A549 (cell line): ENCODE data around the gene PTX4. TPM values are rescaled to one million over a fixed set of nuclear protein-coding genes. Genes with fewer than 3 reads are reported as not detected.

ENCODE experiments used
- ATAC-seq, 2 experiments: fragments of 200-7000 bp in 1 of 2; fragments of >200 bp in 1 of 2; cut with Nextera tagmentation in 1 of 2; cut with Tn5 transposase in 1 of 2; 3 replicates each; pipeline versions ENCODE4 v1.8.0 to v1.9.1; 2018 to 2020; ENCODE audit warnings: mild to moderate bottlenecking in 1 of 2, moderate library complexity in 1 of 2
- CTCF ChIA-PET: fragments of 300-600 bp; sonication (Branson Sonifier 250); formaldehyde crosslinking; extraction: SDS; loops from one replicate; lab custom pipeline; 2021; ENCODE audit warnings: antibody characterized with exemption, inconsistent platforms; lab: Yijun Ruan, JAX
- POLR2A ChIA-PET: fragments of 350-600 bp; formaldehyde crosslinking; extraction: SDS; loops from one replicate; lab custom pipeline; 2021; ENCODE audit warnings: antibody characterized with exemption, inconsistent platforms; lab: Yijun Ruan, JAX
- DNase-seq, 2 experiments: peaks; one replicate each; pipeline versions ENCODE4 v3.0.0 to v3.0.0-alpha.2; 2011 to 2016; ENCODE audit warnings: low read depth in 1 of 2, low spot score in 1 of 2
- FAIRE-seq: peaks from 2 replicates; lab custom pipeline; 2011; peaks lifted over from hg19 to GRCh38; lab: Jason Lieb, UNC
- H3K27ac ChIP-seq, 2 experiments: fragments of >200 bp; sonication (Bioruptor Twin); formaldehyde crosslinking; 3 replicates each; pipeline ENCODE4 v1.5.1; 2016 to 2017
- H3K4me1 ChIP-seq: fragments of >200 bp; sonication (Bioruptor Twin); formaldehyde crosslinking; 3 replicates; pipeline ENCODE4 v1.6.1; 2016
- H3K4me2 ChIP-seq: fragments of >200 bp; sonication (Bioruptor Twin); formaldehyde crosslinking; 3 replicates; pipeline ENCODE4 v1.6.1; 2016
- H3K4me3 ChIP-seq: fragments of >200 bp; sonication (Bioruptor Twin); formaldehyde crosslinking; 3 replicates; pipeline ENCODE4 v1.5.1; 2016
- H3K9me3 ChIP-seq: fragments of >200 bp; sonication (Bioruptor Twin); formaldehyde crosslinking; 3 replicates; pipeline ENCODE4 v1.6.1; 2016
- BCL3 ChIP-seq: fragments of >200 bp; sonication (Bioruptor Twin); formaldehyde crosslinking; IDR thresholded peaks from 3 replicates; pipeline ENCODE4 v1.6.1; 2016
- CBX2 ChIP-seq: fragments of 200-600 bp; sonication (generic); IDR thresholded peaks from 2 replicates; pipeline ENCODE4 v1.6.1; 2016; ENCODE audit warnings: low read depth, mild to moderate bottlenecking, borderline replicate concordance
- CEBPB ChIP-seq, 2 experiments: fragments of >200 bp in 1 of 2; sonication (Bioruptor Twin) in 1 of 2; formaldehyde crosslinking in 1 of 2; IDR thresholded peaks; 2 replicates each; pipeline ENCODE4 v1.6.1; 2012 to 2016
- FOSL2 ChIP-seq, 2 experiments: fragments of 450-650 bp in 1 of 2; fragments of >200 bp in 1 of 2; sonication (Bioruptor Twin) in 1 of 2; formaldehyde crosslinking; IDR thresholded peaks; 2 replicates each; pipeline versions ENCODE4 v1.5.0 to v1.6.1; 2016 to 2020; ENCODE audit warnings: mild to moderate bottlenecking in 1 of 2, moderate library complexity in 1 of 2
- HOXA7 ChIP-seq: fragments of 250-450 bp; sonication (Bioruptor Pico); IDR thresholded peaks from 2 replicates; pipeline ENCODE4 v1.5.0; 2020; ENCODE audit warnings: mild to moderate bottlenecking, moderate library complexity
- JUNB ChIP-seq: fragments of >200 bp; sonication (Bioruptor Twin); formaldehyde crosslinking; IDR thresholded peaks from 2 replicates; pipeline ENCODE4 v1.6.1; 2016
- KDM5A ChIP-seq: fragments of 200-600 bp; sonication (generic); IDR thresholded peaks from 2 replicates; pipeline ENCODE4 v1.6.1; 2016; ENCODE audit warnings: antibody characterized with exemption, mild to moderate bottlenecking
- MAFK ChIP-seq: fragments of 450-650 bp; IDR thresholded peaks from 2 replicates; pipeline ENCODE4 v1.6.1; 2014; ENCODE audit not compliant: partially characterized antibody
- MYC ChIP-seq: IDR thresholded peaks from 2 replicates; pipeline ENCODE4 v1.6.1; 2012; ENCODE audit warnings: mild to moderate bottlenecking, inconsistent platforms, low read length, improper control_type of control experiment, borderline replicate concordance
- POLR2A ChIP-seq: IDR thresholded peaks from 2 replicates; pipeline ENCODE4 v1.6.1; 2012; ENCODE audit warnings: mild to moderate bottlenecking, low read length
- POLR2AphosphoS2 ChIP-seq: conservative IDR thresholded peaks from 2 replicates; pipeline ENCODE4 v1.6.1; 2012; ENCODE audit warnings: low read length, improper control_type of control experiment, inconsistent platforms
- RNF2 ChIP-seq: fragments of 200-600 bp; sonication (generic); IDR thresholded peaks from 2 replicates; pipeline ENCODE4 v1.6.1; 2016; ENCODE audit warnings: low read depth, mild to moderate bottlenecking, antibody characterized with exemption, moderate library complexity, borderline replicate concordance
- TP53 ChIP-seq: fragments of 250-450 bp; sonication (Bioruptor Pico); IDR thresholded peaks from 2 replicates; pipeline ENCODE4 v1.5.0; 2021; ENCODE audit warnings: mild to moderate bottlenecking, moderate library complexity
- ZC3H11A ChIP-seq: fragments of 450-650 bp; IDR thresholded peaks from 2 replicates; pipeline ENCODE4 v1.6.1; 2014; ENCODE audit warnings: antibody characterized with exemption, mild to moderate bottlenecking
- ZFP36 ChIP-seq: fragments of 450-650 bp; IDR thresholded peaks from 2 replicates; pipeline ENCODE4 v1.6.1; 2014; ENCODE audit warnings: borderline replicate concordance; ENCODE audit not compliant: partially characterized antibody
- WGBS: methylation state at CpG from one replicate; pipeline ENCODE4 v1.1.6; 2017; ENCODE audit errors: missing lambda C conversion rate; 5-methylcytosine and 5-hydroxymethylcytosine counted together
- polyA plus RNA-seq, 4 experiments: library from polyadenylated mRNA; depleted of rRNA in 3 of 4; stranded (reverse); fragments of >200 nt; fragmentation: RNase III in 1 of 4; extraction: RNeasy Plus Mini Kit Qiagen cat#74134 plus additional on column Dnase treatment in 1 of 4; gene quantifications; 2 replicates in 3 of 4; 3 replicates in 1 of 4; pipeline ENCODE4 v1.2.3, GENCODE V29; 2011 to 2017
- TF ChIP-seq, protein P1 (sequence below): fragments of 450-650 bp; IDR thresholded peaks from 2 replicates; pipeline ENCODE4 v1.6.1; 2014; ENCODE audit warnings: antibody characterized with exemption
- TF ChIP-seq, protein P2 (sequence below): IDR thresholded peaks from 2 replicates; pipeline ENCODE4 v1.6.1; 2012

PTX4 gene
- polyA plus RNA-seq, 2 of the 4 experiments (the other 2 are of a cell fraction) = not detected

- H3K4me1 ChIP-seq = no peaks in the 10 kb centered on the region
- DNase-seq = no peak
- no peak; a peak in 1 of 6 replicates for ATAC-seq
- H3K4me2 ChIP-seq = no peak overlapping the region
- 100% methylated on average over 3 of the region's 22 CpGs for WGBS
- FAIRE-seq = no peak
- ChIA-PET CTCF (interaction anchor here (0.5 to 9.2 kb wide), 5 partner anchors 10 to 403 kb away, joined by 3 to 57 read pairs (median 3); no protein-coding TSS in a partner anchor), POLR2A (no interaction called here)
- TF ChIP-seq TP53 (CRISPR knock-in tag) (no peak), JUNB (no peak), KDM5A (no peak), MAFK (no peak), ZC3H11A (no peak)
- no peak overlapping the region for H3K4me3 ChIP-seq
- H3K9me3 ChIP-seq = no peaks in the 10 kb centered on the region
- H3K27ac ChIP-seq = no peak overlapping the region
Observed at GRCh38 chr16:1437606-1438005, 51.1 kb downstream of the PTX4 start.

- no peak overlapping the region for H3K27ac ChIP-seq
- FAIRE-seq = no peak
- ChIA-PET POLR2A (no interaction called here), CTCF (interaction anchor here (0.6 to 9.2 kb wide), 3 partner anchors 10 to 362 kb away, joined by 3 to 57 read pairs (median 3); no protein-coding TSS in a partner anchor)
- no peak for TF ChIP-seq FOSL2 (IDR thresholded peaks at IDR 0.05)
- TF ChIP-seq FOSL2 (CRISPR knock-in tag; IDR thresholded peaks at IDR 0.05) = no peak
- no peak for TF ChIP-seq POLR2A
- no peak for TF ChIP-seq POLR2AphosphoS2
- TF ChIP-seq, protein P1, sequence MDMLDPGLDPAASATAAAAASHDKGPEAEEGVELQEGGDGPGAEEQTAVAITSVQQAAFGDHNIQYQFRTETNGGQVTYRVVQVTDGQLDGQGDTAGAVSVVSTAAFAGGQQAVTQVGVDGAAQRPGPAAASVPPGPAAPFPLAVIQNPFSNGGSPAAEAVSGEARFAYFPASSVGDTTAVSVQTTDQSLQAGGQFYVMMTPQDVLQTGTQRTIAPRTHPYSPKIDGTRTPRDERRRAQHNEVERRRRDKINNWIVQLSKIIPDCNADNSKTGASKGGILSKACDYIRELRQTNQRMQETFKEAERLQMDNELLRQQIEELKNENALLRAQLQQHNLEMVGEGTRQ = no peak
- no peak for TF ChIP-seq CBX2
- TF ChIP-seq HOXA7 (CRISPR knock-in tag) = no peak
- no peak for TF ChIP-seq ZFP36
- TF ChIP-seq, protein P2, sequence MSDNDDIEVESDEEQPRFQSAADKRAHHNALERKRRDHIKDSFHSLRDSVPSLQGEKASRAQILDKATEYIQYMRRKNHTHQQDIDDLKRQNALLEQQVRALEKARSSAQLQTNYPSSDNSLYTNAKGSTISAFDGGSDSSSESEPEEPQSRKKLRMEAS = no peak
- TF ChIP-seq KDM5A = no peak
- no peak for TF ChIP-seq BCL3
- no peak for TF ChIP-seq MYC
- no peak for TF ChIP-seq RNF2
- H3K4me1 ChIP-seq = no peaks in the 10 kb centered on the region
- no peak overlapping the region for H3K4me2 ChIP-seq
- no peaks in the 10 kb centered on the region for H3K9me3 ChIP-seq
- DNase-seq = no peak
- ATAC-seq = no peak
- no peak overlapping the region for H3K4me3 ChIP-seq
- 90% methylated on average over 39 of the region's 47 CpGs for WGBS
Observed at GRCh38 chr16:1436731-1437355, 51.9 kb downstream of the PTX4 start.

GRCh38 chr16:1435921-1436697, 52.6 kb downstream of the PTX4 start:
- no peaks in the 10 kb centered on the region for H3K9me3 ChIP-seq
- no peak overlapping the region for H3K4me3 ChIP-seq
- ATAC-seq = peak in 1 of 2 experiments; percentile 43; a peak in 3 of 6 replicates
- DNase-seq = no peak
- 77% methylated on average over 24 of the region's 32 CpGs for WGBS
- no peaks in the 10 kb centered on the region for H3K4me1 ChIP-seq
- TF ChIP-seq CEBPB (IDR thresholded peaks at IDR 0.05) (no peak), ZC3H11A (no peak)
- no peak overlapping the region for H3K4me2 ChIP-seq
- H3K27ac ChIP-seq = no peak overlapping the region
- no peak for FAIRE-seq
- POLR2A ChIA-PET = interaction anchor here (0.6 kb wide), 1 partner anchor 275 kb away, joined by 5 read pairs; no protein-coding TSS in a partner anchor
- CTCF ChIA-PET = interaction anchor here (9.2 kb wide), 1 partner anchor 9 kb away, joined by 57 read pairs; no protein-coding TSS in a partner anchor

Other genes starting within 250 kb of the PTX4 start
- not detected in 2 replicates for gene TPSAB1, start 248.2 kb downstream of the PTX4 start, polyA plus RNA-seq (2011; rRNA removed)
- gene TPSAB1, start 248.2 kb downstream of the PTX4 start, polyA plus RNA-seq (2017; fragmentation: RNase III; extraction: RNeasy Plus Mini Kit Qiagen cat#74134 plus additional on column Dnase treatment) = not detected in 3 replicates
- not detected in 2 replicates for gene TPSD1, start 232.9 kb downstream of the PTX4 start, polyA plus RNA-seq (2011; rRNA removed)
- gene TPSD1, start 232.9 kb downstream of the PTX4 start, polyA plus RNA-seq (2017; fragmentation: RNase III; extraction: RNeasy Plus Mini Kit Qiagen cat#74134 plus additional on column Dnase treatment) = not detected in 3 replicates
- gene UBE2I, start 179.3 kb downstream of the PTX4 start, polyA plus RNA-seq (2011; rRNA removed) = 131 and 170 TPM in 2 replicates
- gene UBE2I, start 179.3 kb downstream of the PTX4 start, polyA plus RNA-seq (2017; fragmentation: RNase III; extraction: RNeasy Plus Mini Kit Qiagen cat#74134 plus additional on column Dnase treatment) = 207 to 210 TPM (median 208 TPM) in 3 replicates
- gene BAIAP3, start 155.3 kb downstream of the PTX4 start, polyA plus RNA-seq (2011; rRNA removed) = 0.31 and 0.42 TPM in 2 replicates
- gene BAIAP3, start 155.3 kb downstream of the PTX4 start, polyA plus RNA-seq (2017; fragmentation: RNase III; extraction: RNeasy Plus Mini Kit Qiagen cat#74134 plus additional on column Dnase treatment) = 0.26 to 0.51 TPM (median 0.32 TPM) in 3 replicates
- 27.2 and 32.6 TPM in 2 replicates for gene TSR3, start 137.1 kb downstream of the PTX4 start, polyA plus RNA-seq (2011; rRNA removed)
- 50.9 to 52.3 TPM (median 51.7 TPM) in 3 replicates for gene TSR3, start 137.1 kb downstream of the PTX4 start, polyA plus RNA-seq (2017; fragmentation: RNase III; extraction: RNeasy Plus Mini Kit Qiagen cat#74134 plus additional on column Dnase treatment)
- gene GNPTG, start 137.0 kb downstream of the PTX4 start, polyA plus RNA-seq (2011; rRNA removed) = 24.2 and 25.3 TPM in 2 replicates
- 21.9 to 24.2 TPM (median 23.4 TPM) in 3 replicates for gene GNPTG, start 137.0 kb downstream of the PTX4 start, polyA plus RNA-seq (2017; fragmentation: RNase III; extraction: RNeasy Plus Mini Kit Qiagen cat#74134 plus additional on column Dnase treatment)
- gene UNKL, start 74.2 kb downstream of the PTX4 start, polyA plus RNA-seq (2011; rRNA removed) = 17.2 and 20.7 TPM in 2 replicates
- gene UNKL, start 74.2 kb downstream of the PTX4 start, polyA plus RNA-seq (2017; fragmentation: RNase III; extraction: RNeasy Plus Mini Kit Qiagen cat#74134 plus additional on column Dnase treatment) = 37.6 to 41.2 TPM (median 38.2 TPM) in 3 replicates
- 33.0 and 35.4 TPM in 2 replicates for gene UQCC4, start 68.2 kb downstream of the PTX4 start, polyA plus RNA-seq (2011; rRNA removed)
- gene UQCC4, start 68.2 kb downstream of the PTX4 start, polyA plus RNA-seq (2017; fragmentation: RNase III; extraction: RNeasy Plus Mini Kit Qiagen cat#74134 plus additional on column Dnase treatment) = 21.5 to 23.6 TPM (median 23.0 TPM) in 3 replicates
- not detected in 2 replicates for gene PERCC1, start 57.9 kb downstream of the PTX4 start, polyA plus RNA-seq (2011; rRNA removed)
- gene PERCC1, start 57.9 kb downstream of the PTX4 start, polyA plus RNA-seq (2017; fragmentation: RNase III; extraction: RNeasy Plus Mini Kit Qiagen cat#74134 plus additional on column Dnase treatment) = not detected in 3 replicates
- 0.16 and 0.34 TPM in 2 replicates for gene CCDC154, start 44.4 kb downstream of the PTX4 start, polyA plus RNA-seq (2011; rRNA removed)
- 0.49 to 0.74 TPM (median 0.70 TPM) in 3 replicates for gene CCDC154, start 44.4 kb downstream of the PTX4 start, polyA plus RNA-seq (2017; fragmentation: RNase III; extraction: RNeasy Plus Mini Kit Qiagen cat#74134 plus additional on column Dnase treatment)
- 17.2 and 19.9 TPM in 2 replicates for gene CLCN7, start 13.9 kb downstream of the PTX4 start, polyA plus RNA-seq (2011; rRNA removed)
- gene CLCN7, start 13.9 kb downstream of the PTX4 start, polyA plus RNA-seq (2017; fragmentation: RNase III; extraction: RNeasy Plus Mini Kit Qiagen cat#74134 plus additional on column Dnase treatment) = 51.6 to 69.7 TPM (median 62.8 TPM) in 3 replicates
- 9.2 and 10.6 TPM in 2 replicates for gene TELO2, start 4.4 kb upstream of the PTX4 start, polyA plus RNA-seq (2011; rRNA removed)
- gene TELO2, start 4.4 kb upstream of the PTX4 start, polyA plus RNA-seq (2017; fragmentation: RNase III; extraction: RNeasy Plus Mini Kit Qiagen cat#74134 plus additional on column Dnase treatment) = 30.4 to 35.0 TPM (median 34.8 TPM) in 3 replicates
- gene TMEM204, start 44.7 kb upstream of the PTX4 start, polyA plus RNA-seq (2011; rRNA removed) = not detected in 2 replicates
- not detected in 3 replicates for gene TMEM204, start 44.7 kb upstream of the PTX4 start, polyA plus RNA-seq (2017; fragmentation: RNase III; extraction: RNeasy Plus Mini Kit Qiagen cat#74134 plus additional on column Dnase treatment)
- gene IFT140, start 123.1 kb upstream of the PTX4 start, polyA plus RNA-seq (2011; rRNA removed) = 6.8 and 6.9 TPM in 2 replicates
- gene IFT140, start 123.1 kb upstream of the PTX4 start, polyA plus RNA-seq (2017; fragmentation: RNase III; extraction: RNeasy Plus Mini Kit Qiagen cat#74134 plus additional on column Dnase treatment) = 11.1 to 14.4 TPM (median 13.7 TPM) in 3 replicates
- gene CRAMP1, start 123.4 kb upstream of the PTX4 start, polyA plus RNA-seq (2011; rRNA removed) = 6.5 and 8.6 TPM in 2 replicates
- 8.6 to 9.1 TPM (median 9.1 TPM) in 3 replicates for gene CRAMP1, start 123.4 kb upstream of the PTX4 start, polyA plus RNA-seq (2017; fragmentation: RNase III; extraction: RNeasy Plus Mini Kit Qiagen cat#74134 plus additional on column Dnase treatment)
- 91.6 and 97.6 TPM in 2 replicates for gene JPT2, start 189.3 kb upstream of the PTX4 start, polyA plus RNA-seq (2011; rRNA removed)
- 139 to 156 TPM (median 150 TPM) in 3 replicates for gene JPT2, start 189.3 kb upstream of the PTX4 start, polyA plus RNA-seq (2017; fragmentation: RNase III; extraction: RNeasy Plus Mini Kit Qiagen cat#74134 plus additional on column Dnase treatment)
- 12.0 and 13.4 TPM in 2 replicates for gene MAPK8IP3, start 217.3 kb upstream of the PTX4 start, polyA plus RNA-seq (2011; rRNA removed)
- gene MAPK8IP3, start 217.3 kb upstream of the PTX4 start, polyA plus RNA-seq (2017; fragmentation: RNase III; extraction: RNeasy Plus Mini Kit Qiagen cat#74134 plus additional on column Dnase treatment) = 48.2 to 55.1 TPM (median 53.3 TPM) in 3 replicates